Central memory CD8-positive, alpha-beta T cell (primary cell): ENCODE results near the gene CACNB2.
"Not testable (repeated sequence)": the region's sequence is repeated elsewhere in the genome, so short reads cannot be mapped to it uniquely, and the experiment has no call there.

ENCODE experiments used
- ATAC-seq: fragments of 150-1000 bp; cut with Tn5 transposase; replicated peaks from 2 replicates; pipeline ENCODE4 v1.10.0; 2022; ENCODE audit warnings: mild to moderate bottlenecking, moderate FRiP score, moderate number of reproducible peaks; ENCODE audit not compliant: poor library complexity, severe bottlenecking; ENCODE audit errors: extremely low read depth
- DNase-seq, 2 donors: peaks; one replicate each; pipeline ENCODE4 v3.0.0; 2021; ENCODE audit warnings: low spot score in 2 of 2
- H3K27ac Mint-ChIP-seq: one replicate; pipeline ENCODE4 v1.8.0; 2022; ENCODE audit warnings: low read depth, mild to moderate bottlenecking, moderate library complexity, mixed read lengths
- H3K27me3 Mint-ChIP-seq: one replicate; pipeline ENCODE4 v1.8.0; 2022; ENCODE audit warnings: mixed read lengths
- H3K36me3 Mint-ChIP-seq: one replicate; pipeline ENCODE4 v1.8.0; 2022; ENCODE audit warnings: mild to moderate bottlenecking, moderate library complexity, mixed read lengths; ENCODE audit not compliant: insufficient read depth
- H3K4me1 Mint-ChIP-seq: one replicate; pipeline ENCODE4 v1.8.0; 2022; ENCODE audit warnings: mixed read lengths
- H3K4me3 Mint-ChIP-seq: one replicate; pipeline ENCODE4 v1.8.0; 2022; ENCODE audit warnings: mild to moderate bottlenecking, moderate library complexity, mixed read lengths
- H3K9me3 Mint-ChIP-seq: one replicate; pipeline ENCODE4 v1.8.0; 2022; ENCODE audit warnings: mixed read lengths

The CACNB2 gene

DNA sequence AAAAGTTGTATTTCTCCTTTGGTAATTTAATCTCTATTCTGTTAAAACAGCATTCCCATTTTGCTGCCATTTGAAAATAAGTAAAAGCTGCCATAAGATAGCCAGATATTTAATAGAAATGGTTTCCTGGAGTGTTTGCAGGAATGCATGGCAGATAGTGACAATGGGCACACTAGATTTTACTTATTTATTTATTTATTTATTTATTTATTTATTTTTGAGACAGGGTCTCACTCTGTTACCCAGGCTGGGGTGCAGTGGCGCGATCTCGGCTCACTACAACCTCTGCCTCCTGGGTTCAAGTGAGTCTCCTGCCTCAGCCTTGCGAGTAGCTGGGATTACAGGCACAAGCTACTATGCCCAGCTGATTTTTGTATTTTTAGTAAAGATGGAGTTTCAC is 13.2 kb downstream of the CACNB2 start:
- not testable (repeated sequence) for H3K36me3 Mint-ChIP-seq, H3K4me3 Mint-ChIP-seq, H3K9me3 Mint-ChIP-seq, ATAC-seq, H3K27me3 Mint-ChIP-seq, DNase-seq, H3K27ac Mint-ChIP-seq, H3K4me1 Mint-ChIP-seq

DNA sequence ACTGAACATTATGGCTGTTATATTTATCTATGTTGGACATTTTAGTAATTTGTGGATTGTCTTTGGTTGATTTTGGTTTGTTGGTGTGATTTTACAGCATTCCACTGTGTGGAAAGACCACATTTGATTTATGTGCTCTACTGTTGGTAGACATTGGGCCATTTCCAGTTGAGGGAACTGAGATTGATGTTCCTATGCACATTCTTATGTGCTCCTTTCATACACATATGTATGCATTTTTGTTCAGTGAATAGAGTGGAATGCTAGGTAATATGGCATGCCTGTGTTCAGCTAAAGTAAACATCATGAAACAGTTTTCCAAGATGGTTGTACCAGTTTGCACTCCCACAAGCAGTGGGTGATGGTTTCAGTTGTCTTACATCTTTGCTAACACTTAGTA is 15.1 kb downstream of the CACNB2 start:
- DNase-seq = no peak
- Mint-ChIP-seq H3K27ac (no peak overlapping the region), H3K4me3 (no peak overlapping the region), H3K4me1 (no peaks in the 10 kb centered on the region), H3K27me3 (no peaks in the 10 kb centered on the region), H3K36me3 (no peaks in the 10 kb centered on the region), H3K9me3 (no peaks in the 10 kb centered on the region)
- no peak for ATAC-seq

DNA sequence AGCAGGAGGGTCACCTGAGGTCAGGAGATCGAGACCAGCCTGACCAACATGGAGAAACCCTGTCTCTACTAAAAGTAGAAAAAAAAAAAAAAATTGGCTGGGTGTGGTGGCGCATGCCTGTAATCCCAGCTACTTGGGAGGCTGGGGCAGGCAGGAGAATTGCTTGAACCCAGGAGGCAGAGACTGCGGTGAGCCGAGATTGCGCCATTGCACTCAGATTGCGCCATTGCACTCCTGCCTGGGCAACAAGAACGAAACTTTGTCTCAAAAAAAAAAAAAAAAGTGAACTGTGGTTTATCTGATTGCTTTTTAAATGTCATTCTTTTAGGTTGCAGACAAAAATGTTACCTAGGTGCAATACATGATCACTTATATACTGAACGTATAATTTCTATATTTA is 16.6 kb downstream of the CACNB2 start:
- not testable (repeated sequence) for H3K27ac Mint-ChIP-seq, DNase-seq, H3K9me3 Mint-ChIP-seq, H3K36me3 Mint-ChIP-seq, H3K4me3 Mint-ChIP-seq, H3K4me1 Mint-ChIP-seq, H3K27me3 Mint-ChIP-seq, ATAC-seq

DNA sequence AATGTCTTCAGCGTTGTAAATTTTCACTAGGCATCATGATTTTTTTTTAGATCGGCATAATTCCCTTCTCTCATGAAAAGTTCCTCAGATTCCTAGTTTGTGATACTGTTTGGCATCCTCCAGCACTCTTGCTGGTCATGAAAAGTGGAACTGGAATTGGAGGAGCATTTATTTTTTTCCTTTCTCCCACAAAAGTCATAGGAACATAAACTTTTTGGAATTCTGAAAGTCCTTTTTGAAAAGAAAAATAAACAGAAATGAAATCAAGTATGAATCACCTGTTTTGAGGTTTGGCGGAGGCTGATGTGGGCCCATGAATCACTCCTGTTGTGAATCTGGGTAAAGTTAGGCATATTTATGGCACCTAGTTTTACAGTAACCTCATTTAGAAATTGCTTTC is 17.7 kb downstream of the CACNB2 start:
- Mint-ChIP-seq H3K36me3 (no peaks in the 10 kb centered on the region), H3K27ac (no peak overlapping the region), H3K9me3 (no peaks in the 10 kb centered on the region), H3K4me3 (no peak overlapping the region), H3K4me1 (no peaks in the 10 kb centered on the region), H3K27me3 (no peaks in the 10 kb centered on the region)
- no peak for DNase-seq
- no peak for ATAC-seq

DNA sequence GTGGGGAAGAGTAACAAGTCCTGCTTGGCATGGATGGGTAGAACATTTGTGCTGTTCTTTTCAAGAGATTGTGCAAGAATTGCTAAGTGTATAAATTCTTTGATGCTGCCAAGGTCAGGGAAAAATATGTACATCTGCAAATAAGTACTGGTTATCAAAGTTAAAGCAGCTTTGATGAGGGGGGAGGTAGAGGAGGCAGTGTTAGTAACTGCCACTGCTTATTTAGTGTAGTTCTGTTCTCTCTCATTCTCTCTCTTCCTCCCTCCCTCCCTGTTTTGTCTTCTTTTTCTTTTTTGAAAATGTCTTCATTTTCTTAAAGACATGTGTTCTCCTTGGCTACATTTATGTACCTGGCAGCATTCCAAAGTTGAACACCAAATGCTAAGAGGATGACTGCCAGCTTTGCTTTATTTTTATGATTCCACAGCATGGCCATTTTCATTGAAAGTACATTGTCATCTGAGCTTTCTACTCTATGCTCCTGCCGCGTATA is 18.6 kb downstream of the CACNB2 start:
- no peaks in the 10 kb centered on the region for H3K27me3 Mint-ChIP-seq
- no peaks in the 10 kb centered on the region for H3K36me3 Mint-ChIP-seq
- ATAC-seq = no peak
- no peak overlapping the region for H3K27ac Mint-ChIP-seq
- no peak for DNase-seq
- no peak overlapping the region for H3K4me3 Mint-ChIP-seq
- no peaks in the 10 kb centered on the region for H3K4me1 Mint-ChIP-seq
- H3K9me3 Mint-ChIP-seq = no peaks in the 10 kb centered on the region

DNA sequence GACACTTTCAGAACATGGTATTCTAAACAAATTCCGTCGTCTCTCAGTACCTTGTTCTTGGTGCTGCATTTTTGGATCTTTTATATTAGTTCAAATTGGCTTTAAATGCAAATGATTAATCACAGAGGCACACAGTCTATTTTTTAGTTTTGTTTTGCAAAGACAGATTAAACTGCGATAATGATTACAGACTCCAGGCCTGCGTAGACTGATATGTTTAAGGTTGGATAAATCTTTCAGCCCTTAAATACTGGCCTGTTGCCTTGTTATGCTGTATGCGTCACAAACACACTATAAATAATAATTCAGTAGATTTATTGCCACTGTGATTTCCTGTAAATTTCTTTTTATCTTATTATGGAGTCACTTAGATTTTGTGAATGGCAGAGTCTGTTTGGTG is 19.3 kb downstream of the CACNB2 start:
- Mint-ChIP-seq H3K36me3 (no peaks in the 10 kb centered on the region), H3K9me3 (no peaks in the 10 kb centered on the region), H3K27ac (no peak overlapping the region), H3K4me1 (no peaks in the 10 kb centered on the region), H3K27me3 (no peaks in the 10 kb centered on the region), H3K4me3 (no peak overlapping the region)
- ATAC-seq (no peak), DNase-seq (no peak)

DNA sequence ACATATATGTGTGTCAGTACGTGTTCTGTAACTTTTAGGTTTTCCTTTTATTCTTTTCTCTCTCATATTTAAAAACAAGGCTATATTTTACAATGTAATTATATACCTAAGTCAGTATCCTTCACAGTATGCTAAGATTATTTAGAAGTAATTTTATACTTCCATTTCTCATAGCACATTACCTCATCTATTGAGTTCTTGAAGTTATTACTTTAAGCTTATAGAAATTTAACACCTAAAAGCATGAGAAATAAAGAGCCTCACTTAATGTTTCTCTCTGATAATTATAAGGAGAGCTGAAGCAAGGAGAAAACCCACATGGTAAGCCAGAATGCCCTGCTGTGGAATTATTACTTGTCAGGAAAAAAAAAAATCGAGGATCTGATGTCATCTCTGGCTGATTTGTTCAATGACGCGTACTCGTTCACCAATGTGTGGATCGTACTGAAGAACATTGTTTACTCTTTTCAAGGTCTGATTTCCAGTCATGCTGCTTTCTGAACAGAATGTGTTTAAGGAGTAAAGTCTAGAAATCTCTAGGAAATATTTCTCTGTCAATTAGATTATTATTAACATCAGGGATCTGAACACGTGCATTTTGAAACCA is 21.9 kb downstream of the CACNB2 start:
- peaks cover 6% of the 10 kb centered on the region for H3K9me3 Mint-ChIP-seq
- no peaks in the 10 kb centered on the region for H3K36me3 Mint-ChIP-seq
- no peak overlapping the region for H3K27ac Mint-ChIP-seq
- H3K27me3 Mint-ChIP-seq = no peaks in the 10 kb centered on the region
- H3K4me1 Mint-ChIP-seq = no peaks in the 10 kb centered on the region
- ATAC-seq (no peak), DNase-seq (no peak)
- H3K4me3 Mint-ChIP-seq = no peak overlapping the region

DNA sequence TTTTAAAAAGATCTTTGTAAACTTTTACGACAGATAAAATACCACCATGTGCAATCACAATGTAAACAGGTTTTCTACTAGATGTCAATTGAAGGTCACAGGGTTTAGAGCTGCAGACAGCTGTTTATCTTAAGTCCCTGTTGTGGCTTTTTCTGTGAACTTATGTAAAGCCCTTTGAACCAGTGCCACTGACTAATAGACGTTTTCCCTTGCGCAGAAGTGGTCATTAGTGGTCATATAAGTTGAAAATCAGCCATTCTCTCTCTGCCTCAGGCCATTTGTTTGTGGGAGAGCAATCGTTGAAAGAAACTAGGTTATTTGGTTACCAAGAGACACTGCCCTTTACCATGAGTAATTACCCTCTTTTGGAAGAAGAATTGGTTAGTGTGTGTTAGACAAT is 23.9 kb downstream of the CACNB2 start:
- no peak for ATAC-seq
- H3K4me1 Mint-ChIP-seq = no peaks in the 10 kb centered on the region
- H3K36me3 Mint-ChIP-seq = no peaks in the 10 kb centered on the region
- H3K9me3 Mint-ChIP-seq = peaks cover 6% of the 10 kb centered on the region
- no peak overlapping the region for H3K27ac Mint-ChIP-seq
- no peaks in the 10 kb centered on the region for H3K27me3 Mint-ChIP-seq
- no peak for DNase-seq
- no peak overlapping the region for H3K4me3 Mint-ChIP-seq

DNA sequence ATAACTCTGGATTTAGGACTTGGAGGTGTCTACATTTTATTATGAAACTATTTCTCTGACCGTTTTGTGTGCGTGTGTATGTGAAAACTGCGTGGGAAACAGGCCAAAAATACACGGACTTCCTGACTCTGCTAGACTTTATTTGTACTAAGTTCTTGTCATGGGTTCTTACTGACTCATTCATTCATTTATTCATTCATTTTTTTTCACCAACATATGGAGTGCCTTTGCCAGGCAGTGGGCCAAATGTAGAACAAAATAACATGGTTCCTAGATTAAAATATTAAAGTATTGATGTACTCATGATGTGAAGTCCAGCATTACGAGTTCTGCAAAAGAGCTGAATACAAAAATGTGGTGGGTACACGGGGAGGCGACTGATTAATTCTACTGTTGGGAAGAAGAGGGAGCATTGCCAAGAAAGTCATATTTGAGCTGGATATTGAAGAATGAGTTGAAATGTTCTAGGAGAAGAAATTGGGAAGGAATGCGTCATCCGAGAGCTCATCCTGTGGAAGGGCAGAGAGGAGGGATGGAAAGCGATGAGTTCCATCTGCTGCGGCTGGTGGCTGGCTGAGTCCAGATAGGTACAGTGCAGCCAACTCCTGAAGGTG is 24.6 kb downstream of the CACNB2 start:
- Mint-ChIP-seq H3K9me3 (peaks cover 6% of the 10 kb centered on the region), H3K36me3 (no peaks in the 10 kb centered on the region), H3K4me1 (no peaks in the 10 kb centered on the region), H3K27me3 (no peaks in the 10 kb centered on the region), H3K27ac (no peak overlapping the region), H3K4me3 (no peak overlapping the region)
- no peak for DNase-seq
- no peak for ATAC-seq

DNA sequence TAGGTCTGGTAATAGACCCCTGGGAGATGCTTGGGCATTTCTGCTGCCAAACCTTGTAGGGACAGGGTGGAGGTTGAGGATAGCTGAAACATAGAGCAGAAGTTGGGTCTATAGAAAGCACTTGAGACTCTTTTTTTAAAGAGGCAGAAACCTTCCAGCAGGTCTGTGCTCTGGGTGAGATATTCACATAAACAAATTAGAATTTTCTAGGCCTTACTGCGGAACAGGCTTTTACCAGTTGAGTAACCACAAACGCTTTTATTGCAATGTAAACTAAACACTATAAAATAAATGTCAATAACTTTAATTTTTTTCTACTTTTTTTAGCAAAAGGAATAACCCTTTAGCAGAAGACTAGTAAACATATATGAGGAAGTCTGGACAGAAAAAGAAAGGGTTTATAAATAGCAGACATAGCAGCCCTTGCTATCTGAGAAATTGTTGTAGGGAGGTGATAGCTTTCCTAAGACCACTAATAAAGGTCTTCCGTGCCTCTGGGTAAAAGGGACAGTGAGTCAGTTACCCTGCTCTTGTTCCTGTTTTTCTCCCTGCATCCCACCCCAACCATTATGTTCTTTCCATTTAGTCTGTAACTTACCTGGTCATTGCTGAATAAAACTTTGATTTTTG is 38.7 kb downstream of the CACNB2 start:
- Mint-ChIP-seq H3K9me3 (no peaks in the 10 kb centered on the region), H3K27me3 (peaks cover 10% of the 10 kb centered on the region), H3K4me1 (no peaks in the 10 kb centered on the region), H3K27ac (no peak overlapping the region), H3K4me3 (no peak overlapping the region), H3K36me3 (no peaks in the 10 kb centered on the region)
- no peak for ATAC-seq
- DNase-seq = no peak

DNA sequence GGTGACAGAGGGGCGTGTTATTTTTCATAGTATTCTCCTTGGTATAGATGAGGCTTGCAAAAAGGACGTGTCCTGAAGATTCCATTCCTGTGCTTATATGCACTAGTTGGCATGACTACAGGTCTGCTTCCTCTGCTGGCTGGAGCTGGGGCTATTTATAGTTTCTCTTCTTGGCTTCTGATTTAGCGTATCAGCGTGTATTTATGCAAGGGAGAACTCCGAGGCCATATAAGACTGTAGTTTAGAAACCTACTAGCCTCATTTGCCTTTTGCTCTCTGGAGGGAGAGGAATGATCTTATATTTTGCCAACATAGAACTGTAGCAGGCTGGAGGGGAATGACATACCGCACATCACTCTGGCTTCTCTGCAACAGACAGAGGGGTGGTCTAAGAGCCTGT is 39.7 kb downstream of the CACNB2 start:
- Mint-ChIP-seq H3K9me3 (no peaks in the 10 kb centered on the region), H3K36me3 (no peaks in the 10 kb centered on the region), H3K4me1 (no peaks in the 10 kb centered on the region), H3K27ac (no peak overlapping the region), H3K27me3 (peaks cover 10% of the 10 kb centered on the region), H3K4me3 (no peak overlapping the region)
- DNase-seq (no peak), ATAC-seq (no peak)

DNA sequence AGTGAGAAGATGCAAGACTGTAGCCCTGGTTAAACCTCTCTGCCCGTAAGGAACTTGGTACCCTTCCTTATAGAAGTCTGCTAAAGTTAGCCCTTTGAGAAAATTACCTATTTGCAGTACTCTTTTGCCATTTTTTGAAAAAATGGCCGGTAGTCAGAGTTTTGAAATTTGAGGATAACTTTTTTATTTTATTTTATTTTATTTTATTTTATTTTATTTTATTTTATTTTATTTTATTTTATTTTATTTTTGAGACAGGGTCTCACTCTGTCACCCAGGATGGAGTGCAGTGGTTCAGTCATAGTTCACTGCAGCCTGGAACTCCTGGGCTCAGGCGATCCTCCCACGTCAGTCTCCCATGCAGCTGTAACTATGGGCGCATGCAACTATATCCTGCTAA is 41.2 kb downstream of the CACNB2 start:
- not testable (repeated sequence) for H3K4me3 Mint-ChIP-seq, H3K36me3 Mint-ChIP-seq, H3K27me3 Mint-ChIP-seq, H3K4me1 Mint-ChIP-seq, DNase-seq, H3K9me3 Mint-ChIP-seq, H3K27ac Mint-ChIP-seq, ATAC-seq

DNA sequence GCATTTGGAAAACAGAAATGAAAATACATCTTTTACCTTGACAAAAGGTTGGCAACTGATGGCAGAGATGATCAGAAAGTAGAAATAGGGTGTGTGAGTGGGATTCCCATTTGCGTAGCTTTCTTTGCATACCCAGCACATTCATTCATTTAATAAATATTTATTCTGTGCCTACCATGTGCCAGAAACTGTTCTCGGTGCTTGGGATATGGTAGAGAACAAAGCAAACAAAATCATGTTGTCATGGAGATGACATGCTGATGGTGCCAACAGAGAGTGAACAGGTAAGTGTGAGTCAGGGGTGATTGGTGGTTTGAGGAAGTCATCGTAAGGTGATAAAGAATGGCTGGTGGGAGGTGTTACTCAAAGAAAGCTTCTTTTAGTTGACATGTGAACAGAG is 45.4 kb downstream of the CACNB2 start:
- H3K36me3 Mint-ChIP-seq = no peaks in the 10 kb centered on the region
- peaks cover 9% of the 10 kb centered on the region for H3K9me3 Mint-ChIP-seq
- no peaks in the 10 kb centered on the region for H3K27me3 Mint-ChIP-seq
- H3K4me3 Mint-ChIP-seq = no peak overlapping the region
- no peak for ATAC-seq
- no peak overlapping the region for H3K27ac Mint-ChIP-seq
- H3K4me1 Mint-ChIP-seq = no peaks in the 10 kb centered on the region
- no peak for DNase-seq
